ENCODE measurements around the gene NEUROD4.

Gene NEUROD4

GRCh38 chr12:54988402-54989054 is 31.2 kb upstream of the NEUROD4 start:
- DNase-seq (ENCODE audit: low spot score), result no peak
- no peak for TF ChIP-seq CTCF (IDR thresholded peaks at IDR 0.05; ENCODE audit: extremely low read depth, missing control alignments)

GRCh38 chr12:54989829-54990228 is 29.9 kb upstream of the NEUROD4 start:
- DNase-seq (ENCODE audit: low spot score), result no peak
- TF ChIP-seq CTCF (IDR thresholded peaks at IDR 0.05; ENCODE audit: extremely low read depth, missing control alignments), result no peak

- TF ChIP-seq CTCF (IDR thresholded peaks at IDR 0.05; ENCODE audit: extremely low read depth, missing control alignments), result no peak
- peak; percentile 62 for DNase-seq (ENCODE audit: low spot score)
Observed at GRCh38 chr12:54991161-54991990, 28.4 kb upstream of the NEUROD4 start.

GRCh38 chr12:54991991-54992375 is 27.8 kb upstream of the NEUROD4 start:
- peak; percentile 12 for DNase-seq (ENCODE audit: low spot score)
- TF ChIP-seq CTCF (IDR thresholded peaks at IDR 0.05; ENCODE audit: extremely low read depth, missing control alignments), result no peak

GRCh38 chr12:54993181-54993835 is 26.5 kb upstream of the NEUROD4 start:
- peak; percentile 69 for TF ChIP-seq CTCF (IDR thresholded peaks at IDR 0.05; ENCODE audit: extremely low read depth, missing control alignments)
- peak; percentile 64 for DNase-seq (ENCODE audit: low spot score)

GRCh38 chr12:54996205-54996604 is 23.6 kb upstream of the NEUROD4 start:
- no peak for DNase-seq (ENCODE audit: low spot score)
- TF ChIP-seq CTCF (IDR thresholded peaks at IDR 0.05; ENCODE audit: extremely low read depth, missing control alignments), result no peak

Data from GM20000 (cell line).